ENCODE data around the gene NFU1. TPM values are rescaled to one million over a fixed set of nuclear protein-coding genes. Genes with fewer than 3 reads are reported as not detected.
"Not testable (repeated sequence)": the region's sequence is repeated elsewhere in the genome, so short reads cannot be mapped to it uniquely, and the experiment has no call there.

Gene NFU1
- total and polyA plus RNA-seq, 8 donors: 16.0 to 40.6 (median 20.0) TPM

DNA sequence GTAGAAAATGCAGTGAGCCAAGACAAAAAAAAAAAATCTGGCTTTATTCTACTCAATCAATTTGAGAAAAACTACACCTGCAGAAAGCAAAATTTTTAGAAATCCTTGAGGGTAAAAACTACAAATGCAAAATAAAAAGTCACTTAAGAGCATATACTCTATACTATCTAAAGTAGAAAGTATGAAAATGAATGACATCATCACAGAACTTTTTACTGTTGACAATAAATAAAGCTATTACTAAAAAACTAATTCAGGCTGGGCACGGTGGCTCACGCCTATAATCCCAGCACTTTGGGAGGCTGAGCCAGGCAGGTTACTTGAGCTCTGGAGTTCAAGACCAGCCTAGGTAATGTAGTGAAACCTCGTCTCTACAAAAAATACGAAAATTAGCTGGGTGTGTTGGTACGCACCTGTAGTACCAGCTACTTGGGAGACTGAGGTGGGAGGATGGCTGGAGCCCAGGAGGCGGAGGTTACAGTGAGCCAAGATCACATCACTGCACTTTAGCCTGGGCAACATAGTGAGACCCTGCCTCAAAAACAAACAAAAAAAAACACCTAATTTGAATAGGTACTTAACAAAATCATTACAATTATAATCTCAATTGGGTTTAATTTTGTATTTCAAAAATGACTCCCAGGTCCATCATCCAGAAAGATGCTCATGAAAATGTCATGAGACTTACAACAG lies 7.6 kb downstream of the NFU1 start:
- TF ChIP-seq, protein P1, sequence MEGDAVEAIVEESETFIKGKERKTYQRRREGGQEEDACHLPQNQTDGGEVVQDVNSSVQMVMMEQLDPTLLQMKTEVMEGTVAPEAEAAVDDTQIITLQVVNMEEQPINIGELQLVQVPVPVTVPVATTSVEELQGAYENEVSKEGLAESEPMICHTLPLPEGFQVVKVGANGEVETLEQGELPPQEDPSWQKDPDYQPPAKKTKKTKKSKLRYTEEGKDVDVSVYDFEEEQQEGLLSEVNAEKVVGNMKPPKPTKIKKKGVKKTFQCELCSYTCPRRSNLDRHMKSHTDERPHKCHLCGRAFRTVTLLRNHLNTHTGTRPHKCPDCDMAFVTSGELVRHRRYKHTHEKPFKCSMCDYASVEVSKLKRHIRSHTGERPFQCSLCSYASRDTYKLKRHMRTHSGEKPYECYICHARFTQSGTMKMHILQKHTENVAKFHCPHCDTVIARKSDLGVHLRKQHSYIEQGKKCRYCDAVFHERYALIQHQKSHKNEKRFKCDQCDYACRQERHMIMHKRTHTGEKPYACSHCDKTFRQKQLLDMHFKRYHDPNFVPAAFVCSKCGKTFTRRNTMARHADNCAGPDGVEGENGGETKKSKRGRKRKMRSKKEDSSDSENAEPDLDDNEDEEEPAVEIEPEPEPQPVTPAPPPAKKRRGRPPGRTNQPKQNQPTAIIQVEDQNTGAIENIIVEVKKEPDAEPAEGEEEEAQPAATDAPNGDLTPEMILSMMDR (IDR thresholded peaks at IDR 0.05): no peak
- Histone ChIP-seq H3K27me3 (no peaks in the 10 kb centered on the region), H3K4me1 (peaks cover 8 to 18% (median 12%) of the 10 kb centered on the region in 3 donors), H3K9me3 (no peaks in the 10 kb centered on the region), H3K27ac (peak overlapping the region in 2 of 4 donors; percentile 5 to 20), H3K36me3 (peaks cover 0 to 5% (median 0%) of the 10 kb centered on the region in 3 donors), H3K4me3 (no peak overlapping the region)
- DNase-seq: no peak
- intact Hi-C loops (cut with DNase I): loop anchor here in 1 of 3 donors (10.0 kb wide), 1 partner anchor 45 kb away; the partner anchor contains the start of gene GFPT1
- FAIRE-seq: no peak
- ATAC-seq: peak in 1 of 4 donors; percentile 10
- 86 to 91% methylated on average over 6 of the region's 6 CpGs for WGBS, 2 donors

DNA sequence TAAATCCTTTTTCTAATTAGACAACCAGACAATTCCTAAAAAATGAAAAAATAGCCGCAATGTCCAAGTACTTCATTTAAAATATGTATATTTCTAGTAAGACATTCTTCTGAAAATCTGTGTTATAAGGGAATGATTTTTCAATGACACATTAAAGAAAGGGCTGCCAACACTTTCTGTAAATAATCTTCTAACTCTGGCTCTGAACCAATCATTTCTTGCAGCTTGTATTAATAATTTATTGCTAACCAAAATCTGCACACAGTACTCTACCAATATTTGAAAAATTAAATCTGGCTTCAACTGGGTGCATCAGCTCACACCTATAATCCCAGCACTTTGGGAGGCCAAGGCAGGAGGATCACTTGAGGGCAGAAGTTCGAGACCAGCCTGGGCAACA lies 8.3 kb downstream of the NFU1 start:
- TF ChIP-seq, protein P1 (IDR thresholded peaks at IDR 0.05): no peak
- Histone ChIP-seq H3K27ac (peak overlapping the region in 2 of 4 donors; percentile 5 to 20), H3K27me3 (no peaks in the 10 kb centered on the region), H3K4me3 (no peak overlapping the region), H3K4me1 (peaks cover 8 to 18% (median 12%) of the 10 kb centered on the region in 3 donors), H3K36me3 (peaks cover 0 to 5% (median 0%) of the 10 kb centered on the region in 3 donors), H3K9me3 (no peaks in the 10 kb centered on the region)
- FAIRE-seq: no peak
- WGBS, 2 donors: 47 to 59% methylated on average over 2 of the region's 2 CpGs
- no peak for DNase-seq
- peak; percentile 67 to 85 (median 82) for ATAC-seq
- intact Hi-C loops (cut with DNase I): no loop called here

DNA sequence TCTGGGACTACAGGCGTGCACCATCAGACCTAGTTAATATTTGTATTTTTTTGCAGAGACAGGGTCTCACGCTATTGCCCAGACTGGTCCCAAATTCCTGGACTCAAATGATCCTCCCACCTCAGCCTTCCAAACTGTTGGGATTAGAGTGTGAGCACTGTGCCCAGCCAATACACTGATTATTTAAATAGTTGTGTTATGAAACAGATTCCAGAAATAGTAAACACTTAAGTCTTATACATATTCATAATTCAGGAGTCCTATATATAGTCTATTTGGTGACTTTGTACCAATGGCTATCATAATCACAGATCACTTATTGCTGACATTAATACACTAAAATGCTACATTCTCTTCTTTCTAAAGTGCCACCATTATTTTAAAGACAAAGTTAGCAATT lies 12.8 kb downstream of the NFU1 start:
- 90 to 91% methylated on average over 2 of the region's 2 CpGs for WGBS, 2 donors
- no peak for ATAC-seq
- Histone ChIP-seq H3K4me3 (no peak overlapping the region), H3K4me1 (peaks cover 8 to 13% (median 10%) of the 10 kb centered on the region in 3 donors), H3K27ac (no peak overlapping the region), H3K36me3 (peaks cover 0 to 5% (median 0%) of the 10 kb centered on the region in 3 donors), H3K27me3 (no peaks in the 10 kb centered on the region), H3K9me3 (no peaks in the 10 kb centered on the region)
- intact Hi-C loops (cut with DNase I): no loop called here
- FAIRE-seq: no peak
- no peak for DNase-seq
- TF ChIP-seq, protein P1 (IDR thresholded peaks at IDR 0.05): no peak

DNA sequence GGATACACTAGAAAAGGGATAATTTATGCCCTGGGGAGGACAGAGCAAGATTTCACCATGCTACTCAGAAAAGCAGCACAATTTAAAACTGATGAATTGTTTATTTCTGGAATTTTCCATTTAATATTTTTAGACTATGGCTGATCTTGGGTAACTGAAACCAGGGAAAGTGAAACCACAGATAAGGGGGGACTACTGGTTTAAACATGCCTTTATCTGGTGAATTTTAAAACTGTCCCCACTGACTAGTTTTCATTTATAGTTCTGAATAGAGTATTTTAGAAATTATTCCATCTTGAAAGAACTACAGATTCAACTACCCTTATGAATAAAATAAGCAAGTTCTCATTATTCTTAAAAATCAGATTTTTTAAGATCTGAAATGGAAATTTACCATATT lies 15.0 kb downstream of the NFU1 start:
- no peak overlapping the region for H3K4me3 ChIP-seq
- peaks cover 0 to 20% (median 0%) of the 10 kb centered on the region in 3 donors for H3K36me3 ChIP-seq
- no peaks in the 10 kb centered on the region for H3K27me3 ChIP-seq
- no peak for FAIRE-seq
- no peak overlapping the region for H3K27ac ChIP-seq
- TF ChIP-seq, protein P1 (IDR thresholded peaks at IDR 0.05): no peak
- peak in 1 of 4 donors; percentile 38 for ATAC-seq
- intact Hi-C loops (cut with DNase I): no loop called here
- H3K4me1 ChIP-seq: no peaks in the 10 kb centered on the region
- no peaks in the 10 kb centered on the region for H3K9me3 ChIP-seq
- DNase-seq: no peak

DNA sequence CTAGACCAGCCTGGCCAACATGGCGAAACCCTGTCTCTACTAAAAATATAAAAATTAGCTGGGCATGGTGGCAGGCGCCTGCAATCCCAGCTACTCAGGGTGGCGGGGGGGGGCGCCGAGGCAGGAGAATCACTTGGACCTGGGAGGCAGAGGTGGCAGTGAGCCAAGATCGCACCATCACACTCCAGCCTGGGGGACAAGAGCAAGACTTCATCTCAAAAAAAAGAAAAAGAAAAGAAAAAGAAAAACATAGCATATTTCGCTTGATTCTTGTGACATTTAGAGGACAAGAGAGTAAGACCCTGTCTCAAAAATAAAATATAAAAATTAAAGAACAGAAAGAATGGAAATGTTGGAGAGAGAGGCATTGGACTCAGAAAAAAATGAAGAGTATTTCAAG lies 18.1 kb downstream of the NFU1 start:
- H3K36me3 ChIP-seq: peaks cover 0 to 36% (median 3%) of the 10 kb centered on the region in 3 donors
- H3K27ac ChIP-seq; intact Hi-C loops (cut with DNase I); H3K27me3 ChIP-seq; H3K4me1 ChIP-seq; H3K9me3 ChIP-seq; ATAC-seq; DNase-seq; FAIRE-seq; H3K4me3 ChIP-seq: not testable (repeated sequence)
- WGBS, 2 donors: 81 to 84% methylated on average over 7 of the region's 7 CpGs
